ENCODE measurements around the gene PRDM15. TPM values are rescaled to one million over a fixed set of nuclear protein-coding genes. Genes with fewer than 3 reads are reported as not detected.

PRDM15 gene
- total RNA-seq, 4 donors from 2014 or later, result 7.6 to 27.5 (median 12.9) TPM

DNA sequence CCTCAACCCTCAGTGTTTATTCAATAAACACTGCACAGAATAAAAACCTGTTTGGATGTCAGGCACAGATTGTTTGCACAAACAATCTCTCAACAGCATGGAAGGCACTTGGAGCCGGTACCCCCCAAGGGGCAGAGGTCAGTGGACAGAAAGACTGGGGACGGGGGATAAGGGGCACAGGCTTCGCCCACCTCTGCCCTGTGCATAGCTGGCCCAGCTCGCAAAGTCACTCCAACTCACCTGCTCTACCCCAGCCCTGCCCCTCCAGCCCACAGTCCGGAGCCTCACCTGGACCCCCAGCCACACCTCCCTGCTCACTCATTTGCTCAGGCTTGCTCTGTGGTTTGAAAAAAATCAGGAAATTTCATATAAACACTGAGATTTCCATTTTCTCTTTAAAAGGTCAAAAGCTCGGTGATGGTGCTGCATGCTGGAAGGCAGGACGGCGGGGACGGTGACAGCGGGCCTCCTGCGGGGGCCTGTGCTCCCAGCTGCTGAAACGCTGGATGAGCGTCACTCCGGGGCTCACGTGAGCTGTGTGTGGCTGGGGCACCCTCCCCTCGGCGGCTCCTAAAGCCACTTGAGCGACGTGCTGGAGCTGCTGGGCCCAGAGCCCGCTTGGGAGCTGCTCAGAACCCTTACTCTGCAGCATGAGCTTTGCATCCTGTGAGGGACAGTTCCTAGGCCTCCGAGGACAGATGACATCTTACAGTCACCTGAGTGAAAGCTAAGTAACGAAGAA lies 54.5 kb downstream of the PRDM15 start:
- TF ChIP-seq, protein P1, sequence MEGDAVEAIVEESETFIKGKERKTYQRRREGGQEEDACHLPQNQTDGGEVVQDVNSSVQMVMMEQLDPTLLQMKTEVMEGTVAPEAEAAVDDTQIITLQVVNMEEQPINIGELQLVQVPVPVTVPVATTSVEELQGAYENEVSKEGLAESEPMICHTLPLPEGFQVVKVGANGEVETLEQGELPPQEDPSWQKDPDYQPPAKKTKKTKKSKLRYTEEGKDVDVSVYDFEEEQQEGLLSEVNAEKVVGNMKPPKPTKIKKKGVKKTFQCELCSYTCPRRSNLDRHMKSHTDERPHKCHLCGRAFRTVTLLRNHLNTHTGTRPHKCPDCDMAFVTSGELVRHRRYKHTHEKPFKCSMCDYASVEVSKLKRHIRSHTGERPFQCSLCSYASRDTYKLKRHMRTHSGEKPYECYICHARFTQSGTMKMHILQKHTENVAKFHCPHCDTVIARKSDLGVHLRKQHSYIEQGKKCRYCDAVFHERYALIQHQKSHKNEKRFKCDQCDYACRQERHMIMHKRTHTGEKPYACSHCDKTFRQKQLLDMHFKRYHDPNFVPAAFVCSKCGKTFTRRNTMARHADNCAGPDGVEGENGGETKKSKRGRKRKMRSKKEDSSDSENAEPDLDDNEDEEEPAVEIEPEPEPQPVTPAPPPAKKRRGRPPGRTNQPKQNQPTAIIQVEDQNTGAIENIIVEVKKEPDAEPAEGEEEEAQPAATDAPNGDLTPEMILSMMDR (IDR thresholded peaks at IDR 0.05), result no peak
- peaks cover 44% of the 10 kb centered on the region for H3K36me3 ChIP-seq
- no peak overlapping the region for H3K27ac ChIP-seq
- no peaks in the 10 kb centered on the region for H3K9me3 ChIP-seq
- no peak overlapping the region for H3K4me3 ChIP-seq
- DNase-seq (ENCODE audit: low spot score in 2 of 2), result peak in 1 of 2 donors; percentile 46
- H3K4me1 ChIP-seq, result no peaks in the 10 kb centered on the region
- no peaks in the 10 kb centered on the region for H3K27me3 ChIP-seq
- WGBS, result 80% methylated on average over 20 of the region's 22 CpGs

DNA sequence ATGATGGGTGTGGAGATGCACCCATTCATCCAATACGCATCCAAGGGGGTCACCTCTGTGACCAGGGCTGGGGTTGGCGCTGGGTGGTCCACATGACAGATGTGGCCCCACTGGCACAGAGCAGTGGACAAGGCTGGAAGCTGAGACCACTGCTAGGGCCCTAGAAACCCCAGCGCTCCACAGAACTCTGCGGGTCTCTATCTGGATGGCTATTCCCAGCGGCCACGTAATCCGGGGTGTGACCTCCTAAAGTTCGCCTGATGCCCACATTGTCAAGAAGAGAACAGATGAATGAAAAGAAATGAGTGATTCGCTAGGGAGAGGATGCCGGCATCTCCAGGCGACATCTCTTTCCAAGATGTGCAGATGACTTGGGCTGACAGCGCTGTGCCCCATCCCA lies 55.2 kb downstream of the PRDM15 start:
- DNase-seq (ENCODE audit: low spot score in 2 of 2), result peak in 1 of 2 donors; percentile 34
- Histone ChIP-seq H3K9me3 (no peaks in the 10 kb centered on the region), H3K36me3 (peaks cover 44% of the 10 kb centered on the region), H3K4me3 (no peak overlapping the region), H3K27me3 (no peaks in the 10 kb centered on the region), H3K27ac (no peak overlapping the region), H3K4me1 (no peaks in the 10 kb centered on the region)
- 98% methylated on average over 12 of the region's 12 CpGs for WGBS
- TF ChIP-seq, protein P1 (IDR thresholded peaks at IDR 0.05), result no peak
- TF ChIP-seq POLR2A (IDR thresholded peaks at IDR 0.05), result no peak

DNA sequence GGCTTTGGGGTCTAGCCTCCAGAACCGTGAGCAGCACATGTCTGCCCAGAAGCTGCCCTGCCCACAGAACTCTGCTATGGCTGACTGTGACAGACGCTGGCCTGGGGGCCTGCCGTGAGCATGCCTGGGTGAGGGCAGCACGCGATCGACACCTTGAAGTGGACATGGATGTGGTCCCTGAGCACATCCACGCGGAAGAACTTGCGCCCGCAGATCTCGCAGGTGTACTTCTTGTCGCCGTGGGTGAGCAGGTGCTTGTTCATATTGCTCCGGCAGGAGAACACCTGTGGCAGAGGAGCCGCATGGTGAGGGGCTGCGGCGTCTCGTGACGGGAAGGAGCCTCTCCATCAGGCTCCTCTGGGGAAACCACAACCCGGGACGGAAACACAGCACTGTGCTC lies 56.0 kb downstream of the PRDM15 start:
- DNase-seq (ENCODE audit: low spot score in 2 of 2), result peak in 1 of 2 donors; percentile 42

DNA sequence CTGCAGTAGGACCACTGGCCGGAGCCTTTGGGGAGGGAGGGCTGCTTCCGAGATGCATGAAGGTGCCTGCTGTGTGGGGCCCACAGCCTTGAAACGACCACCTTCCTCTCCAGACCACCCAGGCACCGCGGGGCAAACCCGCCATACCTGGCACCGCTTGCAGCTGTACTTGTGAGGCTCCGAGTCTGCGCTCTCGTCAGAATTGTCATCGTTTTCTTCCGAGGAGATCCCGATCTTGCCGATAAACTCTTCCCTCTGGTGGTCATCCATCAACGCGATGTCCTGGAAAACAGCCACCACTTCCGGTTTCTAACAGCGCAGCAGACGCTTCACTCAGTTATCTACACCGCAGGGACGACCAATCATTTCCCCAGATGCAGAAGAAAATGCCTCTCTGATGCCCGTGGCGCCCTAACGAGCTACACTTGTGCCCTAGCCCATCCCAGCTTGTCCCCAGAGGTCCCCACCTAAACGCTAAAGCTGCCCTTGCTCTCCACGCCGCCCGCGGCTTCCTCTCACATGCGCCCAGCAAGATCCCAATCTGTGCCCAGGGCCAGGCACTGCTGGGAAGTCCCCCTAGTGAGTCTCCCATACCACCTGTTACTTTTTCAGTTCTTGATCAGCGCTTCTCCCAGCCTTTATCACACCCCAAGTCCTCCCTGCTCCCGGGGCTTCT lies 57.2 kb downstream of the PRDM15 start:
- DNase-seq (ENCODE audit: low spot score in 2 of 2), result peak in 1 of 2 donors; percentile 49
- 93% methylated on average over 32 of the region's 32 CpGs for WGBS
- Histone ChIP-seq H3K9me3 (no peaks in the 10 kb centered on the region), H3K36me3 (peaks cover 28% of the 10 kb centered on the region), H3K4me1 (no peaks in the 10 kb centered on the region), H3K4me3 (no peak overlapping the region), H3K27ac (no peak overlapping the region), H3K27me3 (no peaks in the 10 kb centered on the region)
- TF ChIP-seq EP300 (IDR thresholded peaks at IDR 0.05), result no peak
- no peak for TF ChIP-seq POLR2AphosphoS5 (IDR thresholded peaks at IDR 0.05)
- TF ChIP-seq, protein P1 (IDR thresholded peaks at IDR 0.05), result no peak
- TF ChIP-seq POLR2A (IDR thresholded peaks at IDR 0.05), result no peak

More for the DNA sequence above, 56.0 kb downstream of the PRDM15 start:
- Histone ChIP-seq H3K4me3 (no peak overlapping the region), H3K27ac (no peak overlapping the region), H3K27me3 (no peaks in the 10 kb centered on the region), H3K4me1 (no peaks in the 10 kb centered on the region), H3K9me3 (no peaks in the 10 kb centered on the region), H3K36me3 (peaks cover 39% of the 10 kb centered on the region)
- no peak for TF ChIP-seq POLR2A (IDR thresholded peaks at IDR 0.05)
- TF ChIP-seq POLR2AphosphoS5 (IDR thresholded peaks at IDR 0.05), result no peak
- TF ChIP-seq EP300 (IDR thresholded peaks at IDR 0.05), result no peak
- TF ChIP-seq, protein P1 (IDR thresholded peaks at IDR 0.05), result no peak
- 95% methylated on average over 15 of the region's 21 CpGs for WGBS

DNA sequence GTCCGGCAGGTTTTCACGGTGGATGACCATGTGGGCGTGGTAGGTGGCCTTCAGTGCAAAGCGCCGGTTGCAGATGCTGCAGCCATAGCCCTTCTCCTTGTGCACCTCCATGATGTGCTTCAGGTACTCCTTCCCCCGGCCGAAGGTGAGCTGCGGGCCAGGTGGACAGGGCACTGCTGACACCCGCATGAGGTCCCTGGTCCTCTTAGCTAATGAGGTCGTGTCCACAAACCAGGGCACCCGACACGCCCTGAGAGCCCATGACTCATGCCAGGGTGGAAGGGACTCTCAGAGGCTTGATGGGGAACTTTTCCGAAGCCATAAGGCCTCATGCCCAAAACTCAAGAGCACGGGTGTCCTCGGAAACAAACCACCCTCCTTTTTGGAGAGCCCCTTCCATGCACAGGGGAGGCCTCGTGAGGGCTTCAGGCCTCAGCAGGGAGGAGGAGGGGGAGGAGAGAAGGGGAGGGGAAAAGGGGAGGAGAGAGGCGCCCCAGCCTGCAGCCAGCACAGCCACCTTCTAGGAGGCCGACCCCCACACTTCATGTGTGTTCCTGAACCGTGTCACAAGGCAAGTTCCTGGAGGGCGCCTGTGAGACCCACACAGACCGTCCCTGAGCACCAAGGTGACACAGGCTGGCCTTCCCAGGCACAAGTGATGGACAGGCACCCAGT lies 57.9 kb downstream of the PRDM15 start:
- Histone ChIP-seq H3K9me3 (no peaks in the 10 kb centered on the region), H3K27ac (no peak overlapping the region), H3K27me3 (no peaks in the 10 kb centered on the region), H3K4me3 (no peak overlapping the region), H3K36me3 (peaks cover 21% of the 10 kb centered on the region), H3K4me1 (peaks cover 4% of the 10 kb centered on the region)
- WGBS, result 84% methylated on average over 13 of the region's 21 CpGs
- peak in 1 of 2 donors; percentile 59 for DNase-seq (ENCODE audit: low spot score in 2 of 2)
- TF ChIP-seq EP300 (IDR thresholded peaks at IDR 0.05), result no peak
- TF ChIP-seq POLR2AphosphoS5 (IDR thresholded peaks at IDR 0.05), result no peak
- TF ChIP-seq POLR2A (IDR thresholded peaks at IDR 0.05), result no peak
- TF ChIP-seq, protein P1 (IDR thresholded peaks at IDR 0.05), result no peak

Data from suprapubic skin (tissue), 4 donors.